GM18499 (cell line): ENCODE results near the gene LTBP1.

Experiments
- ATAC-seq: cut with Tn5 transposase; IDR thresholded peaks from one replicate; pipeline ENCODE4 v1.9.1; 2021; ENCODE audit warnings: moderate number of reproducible peaks; ENCODE audit not compliant: insufficient read depth, unreplicated experiment

The LTBP1 gene

DNA sequence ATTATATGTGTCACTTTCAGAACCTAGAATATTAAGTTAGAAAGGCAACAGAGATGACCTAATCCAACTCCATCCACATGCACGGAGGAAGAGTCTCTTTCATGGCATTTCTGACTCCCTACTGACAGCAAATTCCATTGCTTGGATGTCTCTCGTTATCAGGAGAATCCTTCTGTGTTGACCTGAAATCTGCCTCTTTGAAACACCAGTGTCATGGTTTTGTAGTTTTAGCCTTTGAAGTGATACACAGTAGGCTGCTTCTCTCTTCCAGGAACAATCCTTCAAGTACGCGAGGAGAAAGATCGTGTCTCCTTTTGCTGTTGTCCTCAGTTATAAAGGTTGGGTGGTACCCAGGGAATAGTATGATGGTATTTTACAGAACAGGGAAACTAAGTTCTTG, 327.8 kb downstream of the LTBP1 start:
- ATAC-seq: no peak

DNA sequence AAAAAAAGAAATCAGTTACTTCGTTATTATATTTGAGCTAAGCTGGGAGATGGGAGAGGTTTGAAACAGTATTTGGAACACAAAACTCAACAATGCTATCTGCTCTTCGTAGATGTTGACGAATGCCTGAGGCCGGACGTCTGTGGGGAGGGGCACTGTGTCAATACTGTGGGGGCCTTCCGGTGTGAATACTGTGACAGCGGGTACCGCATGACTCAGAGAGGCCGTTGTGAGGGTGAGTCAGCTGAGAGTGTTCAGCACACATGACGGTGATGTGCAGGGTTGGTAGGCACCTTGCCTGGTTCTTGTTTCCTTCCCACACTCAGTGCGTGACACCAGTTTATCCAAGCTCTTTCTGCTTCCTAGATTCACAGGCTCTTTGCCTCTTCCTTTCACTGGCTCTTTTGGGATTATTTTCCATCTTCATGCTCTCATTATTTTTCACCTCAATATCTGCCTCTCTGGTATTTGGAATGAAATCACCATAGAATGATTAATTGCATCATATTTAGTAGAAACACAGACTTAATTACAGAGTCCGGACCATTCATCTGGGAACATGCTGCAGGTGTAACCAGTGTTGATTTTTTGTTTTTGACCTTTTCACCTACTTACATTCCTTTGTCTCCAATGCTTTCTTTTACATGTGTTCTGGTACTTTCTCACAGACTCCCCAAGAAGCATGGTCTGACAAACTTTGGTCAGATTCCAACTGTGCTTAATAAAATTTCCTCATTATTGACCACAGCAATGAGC, 329.1 kb downstream of the LTBP1 start:
- no peak for ATAC-seq

DNA sequence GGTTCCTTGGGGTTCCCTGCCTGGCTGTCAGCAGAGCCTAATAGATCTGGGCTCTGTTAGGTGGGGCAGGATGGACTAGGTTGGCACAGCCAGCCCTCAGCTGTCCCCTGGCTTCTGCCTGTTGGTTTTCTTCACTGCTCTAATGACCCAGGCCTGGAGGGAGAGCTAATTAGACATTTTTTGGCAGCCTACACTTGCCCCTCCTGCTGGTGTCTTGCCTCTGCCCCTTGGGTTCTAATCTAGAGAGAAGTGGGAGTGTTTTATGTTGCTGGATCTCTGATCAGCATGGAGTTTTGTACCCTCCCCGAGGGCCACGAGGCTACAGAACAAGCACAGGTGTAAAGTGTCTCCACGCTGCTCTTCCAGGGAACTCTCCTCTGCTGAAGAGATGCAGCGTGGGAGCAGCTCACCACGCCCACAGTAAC, 330.3 kb downstream of the LTBP1 start:
- ATAC-seq: no peak

DNA sequence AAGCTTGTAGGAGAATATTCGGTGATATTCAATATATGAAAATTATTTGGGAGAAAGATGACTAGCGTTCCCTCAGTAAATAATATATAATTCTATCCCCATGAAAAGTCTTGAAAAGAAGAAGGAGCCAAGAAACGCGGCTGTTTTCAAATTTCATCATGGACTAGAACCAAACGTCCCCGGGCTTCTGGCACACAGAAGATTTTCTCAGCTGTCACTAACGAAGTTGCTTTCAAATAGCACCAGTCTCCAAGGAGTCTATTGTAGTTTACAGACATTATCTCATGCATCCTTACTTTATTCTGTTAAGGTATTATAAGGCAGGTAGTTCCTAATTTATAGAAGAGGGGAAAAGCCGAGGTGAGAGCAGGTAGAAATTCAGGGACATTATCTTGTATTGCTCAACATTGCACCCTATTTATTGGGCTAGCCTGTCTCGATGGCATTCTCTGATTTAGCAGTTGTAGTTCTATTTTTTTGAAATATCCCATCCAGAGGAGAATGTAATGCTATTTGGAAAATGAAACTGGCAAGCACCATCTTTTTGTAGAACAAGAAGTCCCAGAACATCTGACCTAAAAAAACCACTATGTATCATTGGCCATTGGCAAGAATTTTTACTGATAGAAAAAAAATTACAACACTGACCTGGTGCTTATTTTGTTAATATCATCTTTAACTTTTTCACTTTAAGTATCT, 331.6 kb downstream of the LTBP1 start:
- ATAC-seq: no peak

DNA sequence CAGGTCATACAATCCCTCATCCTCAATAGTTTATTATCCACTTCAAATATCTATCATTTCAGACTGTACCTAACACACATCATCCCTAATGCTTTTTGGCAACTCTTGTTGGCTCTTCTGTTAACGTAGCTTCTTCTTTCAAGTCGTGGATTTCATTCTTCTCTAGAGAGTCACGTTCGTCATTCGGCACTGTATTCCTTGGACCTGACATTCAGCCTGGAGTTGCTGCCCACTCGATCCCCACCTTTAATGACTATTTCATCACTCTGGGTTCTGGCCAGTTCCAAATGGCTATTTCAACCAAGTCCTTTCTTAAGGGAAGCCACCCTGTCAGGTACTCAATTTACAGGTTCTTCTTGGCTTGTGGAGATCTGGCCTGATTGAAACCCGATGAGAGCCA, 337.5 kb downstream of the LTBP1 start:
- ATAC-seq: no peak

DNA sequence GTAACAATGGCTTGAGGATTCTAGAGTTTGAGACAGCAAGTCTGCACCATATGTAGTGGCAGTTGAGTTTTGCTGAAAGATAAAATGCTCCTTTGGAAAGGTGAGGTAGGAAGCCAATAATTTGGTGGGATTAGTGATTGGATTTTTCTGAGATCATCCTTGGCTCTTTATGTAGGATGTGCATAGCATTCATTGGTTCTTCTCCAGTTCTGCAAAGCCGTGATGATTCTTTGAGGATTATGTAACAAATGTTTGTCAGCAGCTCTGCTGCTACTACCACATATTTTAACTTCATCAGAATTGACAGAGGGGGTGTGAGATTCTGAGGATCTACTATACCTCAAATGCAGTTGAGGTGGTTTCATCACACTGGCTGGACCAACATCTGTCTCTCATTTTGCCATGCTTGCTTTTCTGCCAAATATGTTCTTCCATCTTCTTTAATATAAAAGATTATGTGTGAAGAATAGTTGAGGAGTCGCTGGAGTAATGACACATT, 340.8 kb downstream of the LTBP1 start:
- ATAC-seq: no peak

DNA sequence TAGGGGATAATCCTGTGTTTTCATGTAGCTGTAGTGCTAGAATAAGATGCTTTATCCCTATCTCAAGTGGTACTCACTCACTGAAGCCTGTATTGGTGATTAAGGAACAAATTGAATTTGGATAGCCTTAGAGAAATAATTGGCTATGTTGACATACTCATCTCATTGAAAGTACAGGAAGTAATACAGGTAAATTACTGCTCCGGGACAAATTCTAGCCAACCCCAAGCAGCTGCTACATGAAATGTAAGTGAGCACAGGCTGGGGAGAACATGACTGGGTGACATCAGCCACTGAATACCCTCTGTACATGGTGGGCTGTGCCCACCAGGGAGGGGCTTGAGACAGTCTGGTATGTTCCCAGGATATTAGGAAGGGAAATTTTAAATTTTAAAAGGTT, 341.3 kb downstream of the LTBP1 start:
- ATAC-seq: no peak

DNA sequence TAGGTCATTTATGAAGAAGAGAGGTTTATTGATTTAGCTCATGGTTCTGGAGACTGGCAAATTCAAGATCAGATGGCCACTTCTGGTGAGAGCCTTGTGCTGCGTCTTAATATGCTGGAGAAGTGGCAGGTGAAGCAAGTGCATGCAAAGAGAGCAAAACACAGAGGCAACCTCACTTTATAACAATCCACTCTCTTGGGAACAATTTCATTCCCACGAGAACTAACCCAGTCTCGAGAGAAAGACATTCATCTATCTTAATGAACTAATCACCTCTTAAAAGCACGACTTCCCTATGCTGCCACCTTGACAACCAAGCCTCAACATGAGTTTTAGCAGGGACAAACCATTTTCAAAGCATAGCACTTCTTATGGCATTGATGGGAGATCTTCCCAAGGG, 343.2 kb downstream of the LTBP1 start:
- ATAC-seq: no peak

DNA sequence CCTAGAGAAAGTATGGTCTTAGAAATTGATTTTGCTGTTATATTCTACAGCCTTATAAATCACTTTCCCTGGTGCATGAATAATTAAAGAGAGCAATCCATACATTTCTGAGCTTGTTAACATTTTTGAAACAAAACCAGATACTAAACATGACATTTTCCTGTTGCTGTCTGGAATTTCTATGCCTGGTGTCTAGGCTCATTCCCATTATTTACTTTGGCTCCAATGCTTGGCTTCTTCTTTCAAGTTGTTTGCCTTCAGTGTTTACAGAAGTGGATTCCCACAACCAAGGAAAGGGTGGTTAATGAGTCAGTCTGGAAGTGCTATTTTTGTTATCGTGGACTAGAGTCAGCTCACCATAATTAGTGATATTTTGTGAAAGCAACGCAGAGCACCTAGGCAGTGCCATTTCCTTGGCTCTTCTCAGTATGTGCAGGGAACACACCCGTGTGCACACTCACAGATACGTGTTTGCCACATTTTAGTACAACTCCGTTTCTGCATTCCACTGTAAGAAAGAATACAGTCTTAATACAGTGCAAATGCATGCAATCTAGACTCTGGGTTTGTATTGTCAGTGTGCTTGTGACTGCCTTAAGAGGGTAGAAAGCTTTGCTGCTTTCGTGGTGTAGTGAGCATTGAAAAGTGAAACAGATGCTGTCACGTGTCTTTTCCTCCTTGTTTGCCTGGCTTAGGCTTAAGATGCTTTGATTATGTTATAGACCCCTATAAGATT, 344.7 kb downstream of the LTBP1 start:
- no peak for ATAC-seq

DNA sequence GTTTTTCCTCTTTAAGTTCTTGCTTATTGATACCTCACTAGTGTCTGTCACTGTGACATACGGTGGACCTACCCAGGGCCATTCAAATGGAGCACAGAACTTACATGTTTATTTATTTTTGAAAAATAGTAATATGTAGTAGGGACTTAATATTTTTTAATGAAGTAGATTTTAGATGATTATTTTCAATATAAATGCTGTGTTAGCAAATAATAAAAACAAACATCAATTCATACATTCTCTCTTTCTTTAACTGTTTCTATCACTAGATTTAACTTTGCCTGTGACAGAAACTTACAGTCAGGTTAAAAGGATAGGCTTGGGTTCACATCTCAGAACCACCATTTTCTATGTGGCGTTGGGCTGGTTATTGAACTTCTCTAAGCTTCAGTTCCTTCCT, 345.3 kb downstream of the LTBP1 start:
- no peak for ATAC-seq

DNA sequence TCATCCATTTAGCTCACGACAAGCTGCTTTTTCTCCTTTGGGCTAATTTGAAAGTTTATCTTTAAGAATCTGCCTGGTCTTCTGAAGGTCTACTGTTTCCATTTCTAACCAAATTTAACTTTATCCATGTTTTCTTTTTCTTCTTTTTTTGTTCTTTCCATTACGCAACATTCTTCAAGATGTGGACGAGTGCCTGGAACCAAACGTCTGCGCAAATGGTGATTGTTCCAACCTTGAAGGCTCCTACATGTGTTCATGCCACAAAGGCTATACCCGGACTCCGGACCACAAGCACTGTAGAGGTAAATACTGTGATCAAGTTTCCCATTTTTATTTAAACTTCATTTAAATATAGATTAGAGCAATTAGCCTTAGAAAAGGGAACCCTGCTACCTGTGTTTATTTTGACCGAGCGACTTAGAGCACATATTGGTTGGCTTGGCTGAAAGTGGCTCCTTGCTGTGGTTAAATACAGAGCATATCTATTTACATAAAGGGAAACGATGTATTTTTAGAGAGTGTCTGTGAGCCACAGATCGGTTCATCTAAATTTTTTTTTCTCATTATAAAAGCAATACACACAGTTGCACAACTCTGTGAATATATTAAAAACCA, 346.3 kb downstream of the LTBP1 start:
- ATAC-seq: no peak

DNA sequence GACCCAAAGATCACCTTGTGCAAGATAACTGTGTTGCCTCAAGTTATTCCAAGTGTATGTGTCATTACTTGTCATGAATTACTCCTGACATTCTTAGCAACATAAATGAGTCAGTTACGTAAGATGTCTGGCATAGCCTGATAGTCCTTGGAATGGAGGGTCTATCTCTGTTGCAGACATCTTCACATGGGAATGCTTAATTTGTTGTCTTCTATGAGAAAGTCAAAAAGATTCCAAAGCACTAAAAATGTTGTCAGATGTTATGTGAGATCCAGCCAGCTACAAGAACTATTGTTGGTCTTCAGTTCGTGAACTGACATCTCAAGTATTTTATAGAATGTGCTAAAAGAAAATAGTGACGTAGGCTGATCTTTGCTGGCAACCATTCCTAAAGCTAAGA, 351.5 kb downstream of the LTBP1 start:
- no peak for ATAC-seq

DNA sequence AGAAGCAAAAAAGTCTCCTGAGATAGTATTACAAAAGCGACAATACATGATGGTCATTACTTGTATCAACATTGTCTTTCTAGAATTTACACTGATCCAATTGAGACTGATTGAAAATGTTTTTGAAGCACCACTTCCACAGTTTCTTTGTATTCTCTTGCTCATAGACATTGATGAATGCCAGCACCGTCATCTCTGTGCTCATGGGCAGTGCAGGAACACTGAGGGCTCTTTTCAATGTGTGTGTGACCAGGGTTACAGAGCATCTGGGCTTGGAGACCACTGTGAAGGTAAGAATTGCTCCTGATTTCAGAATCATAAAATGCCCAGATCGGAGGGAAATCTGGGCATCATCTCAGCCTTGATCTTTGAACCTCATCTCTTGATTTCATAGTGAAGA, 354.6 kb downstream of the LTBP1 start:
- no peak for ATAC-seq

DNA sequence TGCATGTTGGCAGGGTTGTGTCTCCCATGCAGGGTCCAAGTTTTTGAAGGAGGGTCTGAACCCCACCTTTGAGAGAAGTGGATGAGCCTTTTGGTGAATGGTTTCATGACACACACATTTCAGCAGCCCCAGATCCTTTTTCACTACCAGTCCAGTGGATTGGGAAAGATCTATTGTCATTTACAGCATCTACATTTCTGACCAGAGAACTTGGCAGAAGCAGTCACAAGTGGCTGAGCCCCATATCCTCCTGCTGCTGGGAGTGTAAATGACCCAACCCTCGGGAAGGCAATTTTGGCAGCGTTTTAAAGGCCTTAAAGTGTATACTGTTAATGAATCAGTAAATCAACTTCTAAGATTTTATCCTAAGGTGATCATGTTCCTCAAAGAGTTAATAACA, 355.6 kb downstream of the LTBP1 start:
- ATAC-seq: no peak

DNA sequence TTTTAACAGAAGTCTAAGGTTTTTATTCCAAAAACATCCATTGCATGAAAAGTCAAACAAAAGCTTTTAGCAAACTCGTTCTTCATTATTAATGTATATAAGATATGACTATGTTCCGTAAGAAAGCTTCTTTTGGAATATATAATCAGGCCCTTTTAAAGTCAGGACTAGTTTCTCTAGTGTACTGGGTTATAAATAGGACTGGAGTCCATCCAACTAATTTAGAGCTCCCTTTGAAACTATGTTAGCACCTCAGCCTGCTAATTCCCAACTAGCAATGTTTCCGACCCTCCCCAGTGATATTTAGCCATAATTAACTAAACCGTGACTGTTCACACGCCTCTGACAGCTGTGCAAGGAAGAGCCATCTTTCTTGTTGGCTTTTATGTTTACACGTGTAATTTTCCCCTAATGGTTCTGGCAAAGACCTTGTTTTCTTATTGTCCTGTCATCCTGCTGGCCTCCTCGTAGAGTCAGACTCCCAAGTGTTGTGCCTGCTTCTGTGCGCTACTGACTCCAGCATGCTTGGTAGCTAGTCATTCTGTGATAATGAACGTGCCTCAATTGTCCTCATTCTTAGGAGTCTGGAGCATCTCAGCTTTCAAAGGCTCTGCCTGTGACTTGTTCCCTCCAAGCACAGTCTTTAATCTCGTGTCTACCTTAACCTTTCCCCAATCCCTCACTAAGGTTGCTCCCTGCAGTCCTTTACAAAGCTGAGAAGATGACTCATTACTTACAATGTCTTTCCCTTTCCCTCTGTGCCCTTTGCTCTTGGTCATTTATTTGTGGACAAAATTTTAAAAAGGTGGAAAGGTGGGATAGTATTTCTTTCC, 357.5 kb downstream of the LTBP1 start:
- ATAC-seq: no peak

DNA sequence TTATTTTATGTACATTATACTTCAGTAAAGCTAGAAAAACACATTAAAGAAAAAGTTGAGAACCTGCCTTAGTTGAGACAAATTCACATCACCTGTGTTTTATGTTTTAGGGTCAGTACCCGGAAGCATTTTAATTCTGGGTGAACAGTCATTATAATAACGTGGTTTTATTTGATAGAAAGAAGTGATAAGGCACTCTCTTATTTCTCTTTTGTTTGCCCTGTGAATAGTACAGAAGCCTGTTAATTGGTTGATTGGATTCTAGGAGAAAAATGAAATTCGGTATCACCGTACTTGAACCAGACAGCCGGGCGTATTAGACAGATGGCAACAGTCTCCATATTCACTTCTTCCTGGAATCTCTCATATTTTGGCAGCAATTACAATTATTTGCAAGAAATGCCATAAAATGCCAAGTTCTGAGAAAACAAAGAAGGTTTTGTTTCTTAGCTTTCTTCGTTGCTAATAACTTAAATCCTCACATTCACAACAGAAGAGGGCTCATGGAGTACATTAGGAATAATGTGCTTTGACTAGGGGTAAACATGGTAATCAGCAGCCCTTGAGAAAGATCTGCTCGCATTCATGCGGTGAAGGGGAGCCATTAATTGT, 361.0 kb downstream of the LTBP1 start:
- ATAC-seq: no peak

DNA sequence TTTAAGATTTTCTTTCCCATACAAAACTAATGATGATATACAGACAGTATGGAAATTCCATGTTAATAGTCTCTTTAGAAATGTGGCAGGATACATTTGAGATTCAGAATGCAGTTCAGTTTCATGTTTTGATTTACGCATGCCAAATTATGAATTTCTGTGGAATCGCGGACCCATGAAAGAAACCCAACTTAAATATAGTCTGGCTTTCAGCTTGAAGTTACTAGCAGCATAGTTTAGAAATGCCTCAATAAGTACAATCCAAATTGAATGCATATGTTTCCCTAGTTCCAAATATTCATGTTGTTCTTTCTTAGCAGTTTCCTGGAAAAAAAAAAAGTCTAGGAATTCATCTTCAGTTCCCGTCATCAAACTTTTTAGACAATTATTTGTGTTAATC, 365.6 kb downstream of the LTBP1 start:
- ATAC-seq: no peak

DNA sequence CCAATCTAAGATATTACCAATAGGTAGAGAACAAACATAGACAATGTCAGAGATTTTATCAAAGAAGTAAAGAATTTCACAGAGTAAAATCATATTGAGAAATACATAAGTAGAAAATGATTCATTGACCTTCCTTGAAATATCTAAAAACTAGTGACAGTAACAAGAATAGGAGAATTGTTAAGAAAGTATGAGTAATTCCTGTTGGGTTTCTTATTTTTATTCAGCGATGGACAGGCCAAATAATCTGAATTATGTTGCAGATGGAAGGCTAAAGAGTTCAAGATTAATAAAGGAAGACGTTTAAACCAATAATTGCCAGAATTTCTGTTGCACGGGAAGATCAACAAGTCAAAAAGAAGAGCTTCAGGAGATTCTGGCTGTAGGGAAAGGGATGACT, 366.3 kb downstream of the LTBP1 start:
- ATAC-seq: no peak

DNA sequence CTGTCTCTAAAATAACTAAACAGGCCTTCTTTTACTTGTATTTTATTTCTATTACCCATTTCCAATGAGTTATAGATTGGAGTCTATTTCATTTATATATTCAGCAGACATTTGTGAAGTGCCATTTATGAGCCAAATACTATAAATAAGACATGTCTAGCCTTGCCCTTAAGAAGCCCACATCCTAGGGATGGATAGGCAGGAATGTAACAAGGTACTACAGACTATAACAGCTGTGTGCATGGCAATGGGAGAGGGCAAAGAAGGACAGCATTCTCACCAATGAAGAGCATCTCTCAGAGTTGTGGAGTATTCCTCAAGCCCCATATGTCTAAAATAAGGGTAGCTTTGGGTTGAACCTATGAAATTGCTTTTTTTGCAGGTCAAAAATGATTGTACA, 367.8 kb downstream of the LTBP1 start:
- no peak for ATAC-seq

DNA sequence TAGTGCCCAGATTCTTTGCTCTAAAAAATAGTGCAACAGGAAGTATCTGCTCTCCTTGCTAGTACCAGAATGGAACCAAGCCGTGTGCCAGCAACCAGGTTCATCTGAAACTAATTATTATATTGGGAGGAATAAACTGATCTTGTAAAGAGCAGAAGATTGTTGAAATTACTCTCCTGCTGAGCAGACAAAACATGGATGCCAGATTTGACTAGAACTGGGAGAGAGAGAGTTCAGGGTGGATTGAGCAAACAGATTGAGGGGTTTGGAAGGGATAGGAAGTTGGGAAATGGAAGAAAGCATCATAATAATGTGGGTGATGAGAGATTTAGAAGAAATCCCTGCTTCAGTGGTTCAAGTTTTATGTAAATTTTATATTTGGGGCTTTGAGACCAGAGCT, 369.6 kb downstream of the LTBP1 start:
- no peak for ATAC-seq
